Tibial nerve (tissue), 4 donors: ENCODE data around the gene YAF2. TPM values are rescaled to one million over a fixed set of nuclear protein-coding genes. Genes with fewer than 3 reads are reported as not detected.

Experiments
- DNase-seq, 2 donors: peaks; one replicate each; pipeline ENCODE4 v3.0.0-alpha.2; 2019; ENCODE audit warnings: low spot score in 2 of 2
- H3K27ac ChIP-seq, 4 donors: fragments of 200-600 bp; sonication (generic) in 3 of 4; one replicate each; pipeline ENCODE4 v1.5.1; 2017 to 2019; ENCODE audit warnings: mild to moderate bottlenecking in 1 of 4
- H3K27me3 ChIP-seq, 2 donors: fragments of 200-600 bp; sonication (generic) in 1 of 2; one replicate each; pipeline versions ENCODE4 v1.5.1 to v1.6.0; 2017 to 2019
- H3K36me3 ChIP-seq, 3 donors: fragments of 200-600 bp; sonication (generic); one replicate each; pipeline ENCODE4 v1.5.1; 2018 to 2019
- H3K4me1 ChIP-seq, 4 donors: fragments of 200-600 bp; sonication (generic) in 3 of 4; one replicate each; pipeline ENCODE4 v1.5.1; 2017 to 2019
- H3K4me3 ChIP-seq, 4 donors: fragments of 200-600 bp; sonication (generic) in 3 of 4; one replicate each; pipeline ENCODE4 v1.5.1; 2017 to 2019; ENCODE audit warnings: mild to moderate bottlenecking in 1 of 4, moderate library complexity in 1 of 4
- H3K9me3 ChIP-seq, 4 donors: fragments of 200-600 bp; sonication (generic) in 3 of 4; one replicate each; pipeline ENCODE4 v1.5.1; 2017 to 2019
- EP300 ChIP-seq, 2 donors: sonication (generic); formaldehyde crosslinking; IDR thresholded peaks; one replicate each; pipeline ENCODE4 v1.6.1; 2017; ENCODE audit warnings: antibody characterized with exemption in 2 of 2, mild to moderate bottlenecking in 1 of 2
- POLR2A ChIP-seq, 2 donors: fragments of 450-650 bp; IDR thresholded peaks; one replicate each; pipeline ENCODE4 v1.6.1; 2017; ENCODE audit warnings: antibody characterized with exemption in 2 of 2, mild to moderate bottlenecking in 2 of 2, moderate library complexity in 2 of 2
- WGBS, 2 donors: methylation state at CpG; one replicate each; pipeline ENCODE4 v1.1.5; 2018; 5-methylcytosine and 5-hydroxymethylcytosine counted together
- total RNA-seq, 4 donors: library from RNA; depleted of rRNA; stranded (reverse); fragments of >200 nt; gene quantifications; one replicate each; pipeline ENCODE4 v1.1.0, GENCODE V29; 2016
- TF ChIP-seq, protein P1 (sequence below), 5 experiments: fragments of 200-600 bp in 3 of 5; fragments of 450-650 bp in 2 of 5; sonication (generic) in 3 of 5; IDR thresholded peaks; one replicate each; pipeline ENCODE4 v1.5.1; 2016 to 2019; ENCODE audit warnings: antibody characterized with exemption in 5 of 5, mild to moderate bottlenecking in 3 of 5, moderate library complexity in 2 of 5

Gene YAF2
- total RNA-seq, 4 donors from 2014 or later, result 25.7 to 66.0 (median 38.7) TPM

- H3K9me3 ChIP-seq, result no peaks in the 10 kb centered on the region
- no peak overlapping the region for H3K4me3 ChIP-seq
- no peak for DNase-seq
- TF ChIP-seq, protein P1, sequence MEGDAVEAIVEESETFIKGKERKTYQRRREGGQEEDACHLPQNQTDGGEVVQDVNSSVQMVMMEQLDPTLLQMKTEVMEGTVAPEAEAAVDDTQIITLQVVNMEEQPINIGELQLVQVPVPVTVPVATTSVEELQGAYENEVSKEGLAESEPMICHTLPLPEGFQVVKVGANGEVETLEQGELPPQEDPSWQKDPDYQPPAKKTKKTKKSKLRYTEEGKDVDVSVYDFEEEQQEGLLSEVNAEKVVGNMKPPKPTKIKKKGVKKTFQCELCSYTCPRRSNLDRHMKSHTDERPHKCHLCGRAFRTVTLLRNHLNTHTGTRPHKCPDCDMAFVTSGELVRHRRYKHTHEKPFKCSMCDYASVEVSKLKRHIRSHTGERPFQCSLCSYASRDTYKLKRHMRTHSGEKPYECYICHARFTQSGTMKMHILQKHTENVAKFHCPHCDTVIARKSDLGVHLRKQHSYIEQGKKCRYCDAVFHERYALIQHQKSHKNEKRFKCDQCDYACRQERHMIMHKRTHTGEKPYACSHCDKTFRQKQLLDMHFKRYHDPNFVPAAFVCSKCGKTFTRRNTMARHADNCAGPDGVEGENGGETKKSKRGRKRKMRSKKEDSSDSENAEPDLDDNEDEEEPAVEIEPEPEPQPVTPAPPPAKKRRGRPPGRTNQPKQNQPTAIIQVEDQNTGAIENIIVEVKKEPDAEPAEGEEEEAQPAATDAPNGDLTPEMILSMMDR (IDR thresholded peaks at IDR 0.05), result no peak
- TF ChIP-seq EP300 (IDR thresholded peaks at IDR 0.05), result no peak
- no peak for TF ChIP-seq POLR2A (IDR thresholded peaks at IDR 0.05)
- H3K36me3 ChIP-seq, result no peaks in the 10 kb centered on the region
- H3K27me3 ChIP-seq, result no peaks in the 10 kb centered on the region
- no peak overlapping the region for H3K27ac ChIP-seq
- H3K4me1 ChIP-seq, result peaks cover 0 to 8% (median 0%) of the 10 kb centered on the region in 4 donors
- WGBS, 2 donors, result 48 to 55% methylated on average over 5 of the region's 5 CpGs
Measured at GRCh38 chr12:42124764-42125387, 113.2 kb downstream of the YAF2 start.

GRCh38 chr12:42119085-42119633 is 118.9 kb downstream of the YAF2 start:
- no peak overlapping the region for H3K4me3 ChIP-seq
- TF ChIP-seq EP300 (IDR thresholded peaks at IDR 0.05) (no peak), POLR2A (IDR thresholded peaks at IDR 0.05) (no peak)
- TF ChIP-seq, protein P1 (IDR thresholded peaks at IDR 0.05), result no peak
- H3K36me3 ChIP-seq, result peaks cover 0 to 24% (median 0%) of the 10 kb centered on the region in 3 donors
- no peak for DNase-seq
- no peak overlapping the region for H3K27ac ChIP-seq
- no peaks in the 10 kb centered on the region for H3K9me3 ChIP-seq
- no peaks in the 10 kb centered on the region for H3K27me3 ChIP-seq
- peaks cover 0 to 3% (median 0%) of the 10 kb centered on the region in 4 donors for H3K4me1 ChIP-seq
- 59 to 60% methylated on average over 2 of the region's 2 CpGs for WGBS, 2 donors

- Histone ChIP-seq H3K27ac (no peak overlapping the region), H3K27me3 (no peaks in the 10 kb centered on the region), H3K4me1 (peaks cover 0 to 3% (median 0%) of the 10 kb centered on the region in 4 donors), H3K4me3 (no peak overlapping the region), H3K9me3 (no peaks in the 10 kb centered on the region), H3K36me3 (peaks cover 0 to 27% (median 0%) of the 10 kb centered on the region in 3 donors)
- TF ChIP-seq, protein P1 (IDR thresholded peaks at IDR 0.05), result no peak
- no peak for TF ChIP-seq POLR2A (IDR thresholded peaks at IDR 0.05)
- TF ChIP-seq EP300 (IDR thresholded peaks at IDR 0.05), result no peak
- 86 to 90% methylated on average over 5 of the region's 5 CpGs for WGBS, 2 donors
- no peak for DNase-seq
Measured at GRCh38 chr12:42118136-42118879, 119.7 kb downstream of the YAF2 start.

DNA sequence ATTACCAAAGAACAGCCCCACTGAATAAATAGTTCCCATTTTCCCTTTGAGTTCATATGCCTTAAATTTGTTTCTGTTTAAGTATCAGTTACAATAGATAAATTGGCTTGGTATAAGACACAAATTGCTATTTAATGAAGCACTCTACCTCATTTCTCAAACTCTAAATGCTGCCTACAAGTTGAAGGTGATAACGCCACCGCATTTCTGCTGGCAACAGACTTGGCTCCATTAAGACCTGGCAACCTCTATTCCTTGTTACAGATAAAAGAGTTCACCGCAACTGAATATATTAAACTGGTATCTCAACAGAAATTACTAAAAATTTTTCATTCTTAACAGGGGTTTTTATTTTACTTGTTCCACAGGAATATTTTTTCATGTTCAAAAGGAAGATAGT is 129.0 kb downstream of the YAF2 start:
- H3K27ac ChIP-seq, result no peak overlapping the region
- no peak overlapping the region for H3K4me3 ChIP-seq
- H3K36me3 ChIP-seq, result peaks cover 0 to 31% (median 0%) of the 10 kb centered on the region in 3 donors
- H3K27me3 ChIP-seq, result no peaks in the 10 kb centered on the region
- H3K9me3 ChIP-seq, result peaks cover 0 to 20% (median 0%) of the 10 kb centered on the region in 4 donors
- no peak for DNase-seq
- TF ChIP-seq EP300 (IDR thresholded peaks at IDR 0.05) (no peak), POLR2A (IDR thresholded peaks at IDR 0.05) (no peak)
- TF ChIP-seq, protein P1 (IDR thresholded peaks at IDR 0.05), result no peak
- 95 to 97% methylated on average over 3 of the region's 3 CpGs for WGBS, 2 donors
- no peaks in the 10 kb centered on the region for H3K4me1 ChIP-seq

Other genes with a start within 250 kb of the YAF2 start
- gene GXYLT1, start 93.4 kb downstream of the YAF2 start, total RNA-seq, result 10 to 100 TPM; 14.7 to 25.3 (median 22.8) TPM
- 10 to 100 TPM; 19.8 to 44.8 (median 32.3) TPM for gene ZCRB1, start 87.8 kb upstream of the YAF2 start, total RNA-seq
- gene PPHLN1, start 87.9 kb upstream of the YAF2 start, total RNA-seq, result 10 to 100 TPM; 38.6 to 64.5 (median 51.7) TPM